GM19452 (cell line): ENCODE results near the gene CEP152.

Experiments
- ATAC-seq: cut with Tn5 transposase; IDR thresholded peaks from one replicate; pipeline ENCODE4 v1.9.1; 2021; ENCODE audit not compliant: unreplicated experiment

CEP152 gene

DNA sequence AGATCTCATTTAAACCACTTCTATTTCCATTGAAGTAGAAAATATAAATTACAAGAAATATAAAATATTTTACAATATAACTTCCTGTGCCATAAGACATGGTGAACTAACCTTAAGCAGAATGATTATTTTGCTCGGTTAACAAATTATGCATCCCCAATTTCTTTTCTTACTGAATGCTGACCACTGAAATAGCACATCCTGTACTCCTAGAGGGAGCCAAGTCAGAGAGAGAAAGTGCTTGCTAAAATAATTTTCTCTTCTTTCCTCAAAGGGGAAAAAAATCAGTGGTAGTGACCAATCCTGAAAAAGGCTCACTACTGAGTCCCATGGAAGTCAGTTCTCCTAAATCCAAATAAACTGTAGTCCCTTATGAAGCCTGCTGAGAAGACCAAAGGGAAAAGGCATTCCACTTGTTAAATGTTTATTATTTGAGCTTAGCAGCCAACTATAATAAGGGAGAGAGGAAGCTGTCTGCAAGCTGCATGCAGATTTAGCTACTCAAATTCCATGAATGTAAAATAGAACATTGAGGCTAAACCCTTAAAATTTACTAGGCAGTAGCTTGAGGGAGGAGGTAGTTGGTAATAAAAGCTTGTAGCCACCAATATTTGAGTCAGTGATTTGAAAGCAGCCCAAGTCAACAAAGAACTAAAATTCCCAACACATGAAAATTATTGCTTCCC, 33.1 kb downstream of the CEP152 start:
- ATAC-seq = no peak

DNA sequence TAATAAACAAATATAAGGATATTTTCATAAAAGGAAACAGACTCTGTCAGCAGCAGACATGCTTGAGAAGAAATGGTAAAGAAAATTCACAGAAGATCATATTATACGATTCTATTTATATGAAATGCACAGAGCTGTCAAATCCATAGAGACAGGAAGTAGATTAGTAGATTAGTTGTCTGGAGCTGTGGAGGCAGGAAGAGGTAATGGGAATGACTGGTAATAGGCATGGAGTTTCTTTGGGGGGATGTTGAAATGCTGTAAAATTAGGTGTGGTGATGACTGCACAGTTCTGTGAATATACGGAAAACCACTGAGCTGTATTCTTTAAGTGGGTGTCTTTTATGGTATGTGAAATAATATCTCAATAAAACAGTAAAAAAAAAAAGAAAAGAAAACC, 35.3 kb downstream of the CEP152 start:
- no peak for ATAC-seq

DNA sequence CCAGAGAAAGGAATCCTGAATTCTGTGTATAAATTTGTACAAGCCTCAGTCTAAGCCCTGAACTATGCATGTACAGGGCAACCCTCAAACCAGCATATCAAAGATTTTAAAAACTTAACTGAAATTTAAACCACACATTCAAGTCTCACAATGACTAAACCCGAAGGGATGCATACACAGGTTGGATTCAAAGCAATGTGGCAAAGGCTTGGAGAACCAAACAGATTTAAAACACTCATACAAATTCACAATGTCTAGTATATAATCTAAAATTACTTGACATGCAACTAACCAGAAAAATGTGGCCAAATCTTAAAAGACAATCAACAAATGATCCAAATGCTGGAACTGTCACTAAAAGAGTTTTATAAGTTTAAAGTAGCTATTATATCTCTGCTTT, 36.4 kb downstream of the CEP152 start:
- no peak for ATAC-seq

DNA sequence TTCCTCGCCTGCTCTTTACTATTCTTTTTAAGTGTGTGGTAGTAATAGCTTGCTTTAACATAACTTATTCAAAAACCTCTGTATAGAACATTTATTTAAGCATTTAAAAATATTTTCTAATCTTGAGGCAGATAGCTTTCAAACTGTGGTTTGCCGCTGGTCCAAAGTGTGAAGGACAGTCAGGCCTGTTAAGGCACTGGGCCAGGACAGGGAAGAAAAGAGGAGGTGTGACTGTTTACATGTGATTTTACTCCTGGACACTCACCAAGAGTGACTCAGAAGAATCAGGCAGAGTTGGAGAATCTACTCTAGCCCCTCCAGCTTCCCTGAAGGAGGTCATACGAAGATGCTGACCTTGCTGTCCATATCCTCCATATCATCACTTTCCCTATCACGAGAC, 44.7 kb downstream of the CEP152 start:
- no peak for ATAC-seq

DNA sequence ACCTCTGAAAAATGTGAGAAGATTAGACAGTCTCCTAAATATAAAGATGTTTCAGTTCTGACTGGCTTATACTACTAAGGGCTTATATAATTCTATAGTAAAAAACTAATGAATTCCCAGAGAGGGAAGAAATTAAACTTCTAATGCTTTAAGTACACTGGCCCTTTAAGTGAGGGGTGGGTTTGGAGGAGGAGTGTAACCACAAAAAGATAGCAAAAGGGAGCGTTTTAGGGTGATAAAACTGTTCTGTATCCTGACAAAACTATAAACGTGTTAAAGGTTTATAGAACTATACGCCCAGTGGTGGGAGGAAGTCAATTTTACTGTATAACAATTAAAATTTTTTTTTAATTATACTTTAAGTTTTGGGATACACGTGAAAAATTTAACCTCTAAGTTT, 45.8 kb downstream of the CEP152 start:
- no peak for ATAC-seq

DNA sequence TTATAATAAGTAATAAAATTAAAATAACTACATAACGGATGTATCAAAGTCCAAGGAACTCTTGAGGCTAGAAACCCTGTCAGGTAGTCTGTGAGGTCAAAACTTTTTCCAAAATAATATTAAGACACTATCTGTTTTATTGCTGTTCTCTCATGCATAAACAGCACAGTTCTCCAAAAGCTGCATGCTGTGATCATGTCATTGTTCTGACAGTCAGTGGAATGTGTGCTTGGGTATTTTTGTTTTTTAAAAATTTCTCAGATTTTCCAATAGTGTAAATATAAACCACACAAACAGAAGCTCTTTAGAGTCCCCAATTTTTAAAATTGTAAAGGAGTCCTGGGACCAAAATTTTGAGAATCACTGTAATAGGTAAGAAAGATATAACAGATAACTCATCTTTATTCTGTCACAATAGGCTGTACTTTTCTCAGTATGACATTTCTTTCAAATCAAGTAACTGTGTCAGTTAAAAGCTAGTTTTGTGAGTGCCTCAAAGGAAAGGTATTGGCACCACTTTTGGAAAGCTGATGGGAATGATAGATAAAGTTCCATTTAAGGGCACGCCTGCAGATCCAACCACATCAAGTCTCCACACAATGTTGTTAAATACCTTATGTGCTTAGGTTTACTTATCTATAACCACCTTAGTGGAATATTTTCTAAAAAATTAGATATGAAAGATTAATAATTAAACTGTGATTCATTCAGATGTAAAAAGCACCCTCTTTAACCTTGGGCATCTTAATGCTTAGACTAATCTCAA, 49.3 kb downstream of the CEP152 start:
- ATAC-seq = no peak

DNA sequence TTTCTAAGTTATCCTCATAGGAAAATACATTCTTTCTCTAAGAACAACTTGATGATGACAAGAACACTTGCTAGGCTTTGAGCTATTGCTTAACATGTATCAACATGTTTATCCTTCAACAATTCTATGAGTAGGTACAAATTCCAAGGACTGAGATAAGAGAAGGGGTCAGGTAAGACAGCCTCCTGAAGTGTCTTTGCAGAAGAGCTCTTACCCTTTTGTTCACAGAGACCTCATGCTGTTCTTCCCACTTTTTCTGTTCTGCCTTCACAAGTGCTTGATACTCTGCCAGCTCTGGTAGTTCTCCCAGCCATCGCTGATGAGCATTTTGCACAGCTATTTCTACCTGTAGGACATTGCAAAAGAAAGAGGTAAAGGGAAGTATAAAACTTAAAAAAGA, 50.9 kb downstream of the CEP152 start:
- no peak for ATAC-seq

DNA sequence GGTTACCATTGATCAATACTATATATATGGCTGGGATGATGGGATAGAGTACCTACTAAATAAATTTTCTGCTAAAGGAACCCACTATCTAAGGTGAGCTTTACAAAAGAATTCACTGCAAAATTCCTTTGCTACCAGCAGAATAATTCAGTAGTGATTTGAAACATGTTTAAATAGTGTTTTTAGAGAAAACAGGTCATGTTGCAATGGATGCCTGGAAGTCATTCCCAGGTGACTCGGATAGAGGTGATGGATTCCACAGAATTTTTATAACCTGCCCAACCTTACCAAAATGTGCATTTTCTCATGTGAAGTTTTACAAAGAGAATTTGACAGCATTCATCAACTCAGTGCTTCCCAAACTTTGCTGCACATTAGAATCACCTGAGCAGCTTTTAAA, 53.2 kb downstream of the CEP152 start:
- no peak for ATAC-seq

DNA sequence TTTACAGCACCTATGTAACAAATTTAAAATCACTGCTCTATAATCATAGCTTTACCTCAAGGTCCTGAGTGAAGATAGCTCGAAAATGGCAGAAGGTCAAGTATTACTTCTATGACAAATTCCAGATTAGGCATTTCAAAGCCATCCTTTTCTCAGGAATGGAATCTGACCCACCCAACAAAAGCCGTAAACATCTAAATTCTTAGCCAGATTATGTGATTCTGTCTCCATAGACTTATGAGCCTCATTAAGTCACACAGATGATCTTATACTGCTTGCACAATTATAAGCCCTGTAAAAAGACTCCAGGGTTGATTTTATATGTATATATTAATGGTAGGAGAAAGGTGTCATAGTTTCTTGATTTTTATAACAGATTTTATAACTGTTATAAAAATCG, 56.9 kb downstream of the CEP152 start:
- ATAC-seq = no peak

DNA sequence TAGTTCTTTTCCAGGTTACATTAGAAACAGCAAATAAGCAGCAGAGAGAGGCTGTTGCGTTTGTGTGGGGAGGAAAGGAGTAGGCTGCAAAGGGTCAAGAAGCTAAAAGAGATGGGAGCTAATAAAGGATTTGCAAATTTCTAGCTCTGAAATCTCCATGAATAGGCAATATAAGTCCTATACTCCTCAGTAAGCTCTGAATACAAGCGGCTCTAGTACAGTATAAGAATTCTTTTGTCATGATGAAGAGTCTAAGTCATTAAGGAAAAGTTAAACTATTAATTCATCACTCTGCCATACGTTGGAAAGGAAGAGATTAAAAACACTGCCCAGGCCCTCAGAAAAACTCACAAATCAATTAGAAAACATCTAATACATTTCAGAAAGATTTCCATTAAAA, 59.3 kb downstream of the CEP152 start:
- no peak for ATAC-seq

DNA sequence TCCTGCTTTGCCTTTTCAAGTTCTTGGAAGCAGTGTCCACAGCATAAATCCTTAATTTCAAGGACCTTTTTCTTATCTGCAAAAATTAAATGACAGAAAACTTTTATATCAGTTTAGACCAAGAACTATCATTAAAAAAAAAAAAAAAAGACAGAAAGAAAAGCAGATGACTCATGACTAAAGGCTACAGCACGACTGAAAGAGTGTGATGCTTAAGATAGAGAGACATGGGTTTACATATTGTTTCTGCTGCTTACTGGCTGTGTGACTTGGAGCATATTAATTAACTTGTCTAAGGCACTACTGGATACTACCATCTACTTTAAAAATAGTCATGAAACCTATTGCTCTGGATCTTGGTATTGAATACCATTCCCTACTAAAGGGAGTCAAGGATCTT, 62.3 kb downstream of the CEP152 start:
- no peak for ATAC-seq

DNA sequence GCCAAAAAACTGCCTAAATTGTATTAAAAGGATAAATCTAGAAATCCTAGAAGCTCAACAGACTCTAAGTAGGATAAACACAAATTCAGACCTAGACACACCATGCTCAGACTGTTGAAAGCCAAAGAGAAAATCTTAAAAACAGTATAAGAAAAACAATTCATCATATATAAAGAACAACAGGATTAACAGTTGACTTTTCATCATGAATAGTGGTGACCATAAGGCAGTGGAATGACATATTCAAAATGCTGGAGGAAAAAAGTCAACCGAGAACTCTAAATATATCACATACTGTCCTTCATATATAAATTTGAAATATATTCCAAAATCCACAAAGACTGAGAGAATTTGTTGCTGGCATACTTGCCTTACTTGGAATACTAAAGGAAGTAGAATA, 77.3 kb downstream of the CEP152 start:
- no peak for ATAC-seq

DNA sequence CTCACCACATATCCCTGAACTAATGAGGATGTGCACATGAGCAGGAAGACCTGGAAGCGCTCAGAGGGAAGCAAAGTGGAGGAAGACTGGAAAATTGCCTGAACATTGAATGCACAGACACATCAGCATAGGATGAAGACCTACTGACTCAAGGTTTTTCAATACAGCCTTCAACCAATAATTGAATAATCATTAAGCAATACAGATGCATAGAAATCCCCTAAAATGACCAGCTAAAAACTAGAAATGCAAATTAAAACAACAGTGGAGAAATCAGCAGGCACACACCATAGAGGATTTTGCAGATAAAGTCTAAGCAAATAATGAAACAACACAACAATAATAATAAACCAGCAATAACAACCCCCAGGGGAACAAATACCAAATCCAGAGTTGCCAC, 80.4 kb downstream of the CEP152 start:
- no peak for ATAC-seq

DNA sequence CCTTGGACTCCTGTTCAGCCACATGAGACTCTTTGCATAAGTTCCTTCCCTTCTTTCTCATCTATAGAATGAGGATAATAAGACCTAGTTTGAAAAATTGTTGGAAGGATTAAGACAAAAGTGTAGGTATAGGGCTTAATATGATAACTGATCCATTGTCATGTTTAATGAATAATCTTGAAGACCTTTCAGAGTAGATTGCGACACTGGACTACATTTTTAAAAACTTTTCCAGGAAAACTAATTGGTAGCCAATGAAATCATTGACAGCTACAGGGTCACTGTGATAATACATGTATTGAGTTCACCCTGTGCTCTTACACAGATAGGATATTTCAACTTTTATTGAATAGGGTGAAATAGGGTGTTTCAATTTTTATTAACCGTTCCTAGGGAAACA, 86.9 kb downstream of the CEP152 start:
- ATAC-seq = no peak

DNA sequence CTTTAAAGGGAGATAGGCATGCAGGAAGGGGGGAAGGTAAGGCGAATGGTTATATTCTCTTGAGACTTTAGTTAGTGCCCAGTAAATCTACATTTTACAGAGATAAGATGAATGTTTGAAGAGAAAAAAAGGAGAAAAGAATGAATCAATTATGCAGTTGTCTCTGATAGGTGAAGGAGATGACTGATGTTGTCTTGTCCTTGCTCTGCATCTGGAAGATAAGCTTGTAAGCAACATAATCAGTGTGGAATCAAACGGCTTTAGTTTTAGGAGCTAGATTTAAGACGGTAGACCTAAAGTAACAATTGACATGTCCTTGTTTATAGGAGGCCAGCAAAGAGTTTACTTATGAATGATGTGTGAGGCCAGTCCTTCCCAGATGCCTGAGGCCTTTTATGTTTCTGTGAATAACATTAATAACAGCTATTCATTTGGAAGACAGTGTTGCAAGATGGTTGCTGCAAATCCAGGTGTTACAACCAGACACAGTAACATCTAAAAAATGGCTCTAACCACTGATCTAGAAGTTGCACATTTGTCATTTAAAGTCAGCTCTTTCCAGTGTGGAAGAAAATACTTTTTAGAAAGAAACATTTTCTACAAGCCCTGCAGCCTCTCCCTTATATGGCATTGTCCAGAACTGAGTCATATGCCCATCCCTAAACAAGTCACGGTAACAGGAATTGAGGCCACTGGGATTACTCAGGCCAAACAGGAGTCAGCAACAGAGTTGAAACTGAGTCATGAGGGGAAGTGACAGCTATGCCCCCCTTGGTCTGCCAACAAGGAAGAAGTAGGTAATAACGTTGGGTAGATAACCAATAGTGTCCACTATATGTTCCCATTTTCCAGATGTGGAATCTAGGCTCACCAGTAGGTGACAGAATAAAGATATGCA, 87.9 kb downstream of the CEP152 start:
- no peak for ATAC-seq

DNA sequence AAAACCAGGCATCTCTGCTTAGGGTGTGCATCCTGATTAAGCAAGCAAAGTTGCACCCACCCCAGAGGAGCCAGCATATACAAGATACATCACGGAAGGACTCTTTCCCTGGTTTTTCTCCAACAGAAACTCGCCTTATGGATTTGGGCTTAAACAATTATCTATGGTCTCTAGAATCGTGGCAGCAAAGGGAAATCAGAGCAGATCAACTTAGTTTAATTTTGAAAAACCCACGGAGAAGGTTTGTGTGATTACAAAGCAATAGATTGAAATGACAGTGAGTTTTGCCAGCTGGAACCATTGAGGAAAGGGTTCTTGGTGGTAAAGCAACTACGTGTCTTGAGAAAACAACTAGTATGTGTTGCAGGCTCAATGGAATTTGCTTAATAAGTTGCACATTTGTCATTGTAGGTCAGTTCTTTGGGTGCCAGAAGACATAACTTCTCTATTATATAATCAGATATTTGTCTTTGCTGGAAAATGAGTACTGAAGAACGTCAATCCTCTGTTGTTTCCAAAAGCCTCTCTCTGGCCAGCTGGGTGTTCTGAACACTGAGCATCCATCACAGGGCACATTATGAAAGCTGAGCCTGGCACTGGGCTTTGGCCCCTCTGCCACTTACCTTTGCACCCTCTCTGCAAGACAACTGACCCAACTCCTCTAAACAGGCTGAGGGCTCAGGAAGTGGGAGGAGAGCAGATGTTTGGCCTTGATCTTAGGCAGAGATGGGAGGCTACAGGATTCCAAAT, 89.6 kb downstream of the CEP152 start:
- no peak for ATAC-seq

DNA sequence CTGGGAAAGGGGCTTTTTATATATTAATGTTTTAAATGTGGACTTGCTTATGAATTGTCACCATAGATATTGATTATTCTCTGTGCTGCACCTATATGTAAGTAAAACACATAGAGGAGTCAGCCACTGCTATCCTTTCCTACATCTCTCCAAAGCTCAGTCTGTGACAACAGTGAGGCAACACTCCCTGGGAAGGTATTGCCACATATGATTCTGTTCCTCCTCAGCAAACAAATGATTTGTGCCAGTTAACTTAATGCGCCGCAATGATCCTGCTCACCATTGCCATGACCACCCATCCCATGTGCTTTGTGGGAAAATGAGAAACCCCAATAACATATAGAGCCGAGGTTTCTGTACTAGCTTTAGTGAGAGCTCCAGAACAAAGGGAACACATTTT, 90.2 kb downstream of the CEP152 start:
- no peak for ATAC-seq

DNA sequence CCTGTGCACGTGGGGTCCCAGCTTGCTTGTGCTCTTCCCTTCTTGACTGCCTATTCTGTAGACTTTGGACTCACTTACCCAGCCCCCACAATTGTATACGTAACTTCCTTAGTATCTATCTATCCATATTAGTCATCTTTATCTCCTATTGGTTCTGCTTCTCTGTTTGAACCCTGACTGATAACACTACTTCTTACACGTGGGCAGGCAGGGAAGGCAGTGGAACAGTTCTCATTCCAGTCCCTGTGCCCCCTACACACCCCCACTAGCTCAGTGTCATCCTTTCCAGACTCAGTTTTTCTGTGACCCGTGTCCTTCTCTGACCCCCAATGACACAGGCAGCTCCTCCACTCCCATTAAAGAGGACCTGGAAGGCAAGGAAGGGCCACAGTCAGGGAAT, 91.2 kb downstream of the CEP152 start:
- no peak for ATAC-seq

DNA sequence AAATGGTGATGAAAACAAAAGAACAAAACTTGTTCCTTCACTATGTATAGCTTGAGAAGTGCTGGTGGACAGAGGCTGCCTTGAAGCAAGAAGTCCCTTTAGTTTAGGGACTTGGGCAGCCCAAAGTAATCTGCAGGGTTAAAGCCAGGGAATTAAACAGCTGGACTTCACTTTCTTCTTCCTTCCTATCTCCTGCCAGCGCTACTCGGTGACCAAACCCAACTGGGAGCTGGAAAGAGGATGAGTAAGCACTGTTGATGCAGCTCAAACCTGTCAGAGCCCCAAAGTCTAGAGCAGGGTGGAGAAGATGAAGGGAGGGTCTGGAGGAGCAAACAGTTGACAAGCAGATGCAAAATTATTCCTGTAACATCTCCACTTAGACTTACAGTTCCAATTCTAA, 92.2 kb downstream of the CEP152 start:
- no peak for ATAC-seq

DNA sequence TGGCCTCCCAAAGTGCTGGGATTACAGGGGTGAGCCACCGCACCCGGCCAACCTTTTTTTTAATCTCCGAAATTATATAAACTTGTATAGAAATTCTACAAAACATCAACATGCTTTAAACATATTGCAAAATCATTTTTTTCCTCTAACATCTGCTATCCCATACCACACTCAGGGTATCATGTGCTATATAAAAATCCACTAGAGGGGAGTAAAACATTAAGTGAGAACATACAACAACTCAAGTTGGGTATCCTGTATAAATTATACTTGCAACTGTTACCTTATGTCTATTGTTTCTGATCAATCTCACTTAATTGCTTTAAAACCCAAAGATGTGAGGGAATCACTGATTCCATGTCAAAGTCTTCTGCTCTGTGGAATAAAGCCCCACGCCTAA, 93.4 kb downstream of the CEP152 start:
- ATAC-seq = no peak

DNA sequence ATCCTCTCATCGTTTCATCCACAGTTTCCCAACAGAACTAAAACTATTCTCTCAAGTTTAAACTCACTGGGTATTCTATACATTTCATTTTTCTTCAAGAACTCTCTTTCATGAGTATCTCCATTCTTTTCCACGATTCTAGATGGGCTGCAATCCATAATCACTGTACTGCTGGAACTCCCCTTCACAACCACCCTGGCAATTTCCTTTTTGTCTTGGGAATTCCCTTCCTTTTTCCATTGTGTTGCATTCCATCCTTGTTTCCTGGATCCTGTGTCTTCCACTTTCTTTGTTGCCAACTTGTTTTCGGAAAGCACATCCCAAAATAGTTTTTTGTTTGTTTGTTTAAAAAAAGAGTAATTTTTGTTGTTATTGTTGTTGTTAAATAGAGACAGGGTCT, 98.3 kb downstream of the CEP152 start:
- no peak for ATAC-seq
